K562 (cell line): ENCODE results near the gene VPREB1. TPM values are rescaled to one million over a fixed set of nuclear protein-coding genes. Genes with fewer than 3 reads are reported as not detected.

Source experiments
- ARID2 ChIP-seq: fragments of 450-650 bp; IDR thresholded peaks from 2 replicates; pipeline ENCODE4 v1.6.1; 2017; ENCODE audit warnings: antibody characterized with exemption, mild to moderate bottlenecking
- E2F3 ChIP-seq: fragments of 250-450 bp; sonication (Bioruptor Pico); IDR thresholded peaks from 2 replicates; pipeline ENCODE4 v1.4.0; 2020; ENCODE audit warnings: mild to moderate bottlenecking
- ETS2 ChIP-seq: IDR thresholded peaks from 2 replicates; pipeline ENCODE4 v1.6.1; 2016; ENCODE audit warnings: borderline replicate concordance, missing genetic modification characterization, mild to moderate bottlenecking, moderate library complexity, missing compliant biosample characterization; ENCODE audit not compliant: poor library complexity, severe bottlenecking
- HMG20A ChIP-seq: fragments of 450-650 bp; formaldehyde crosslinking; conservative IDR thresholded peaks from 2 replicates; pipeline ENCODE4 v1.4.0; 2020; ENCODE audit warnings: mild to moderate bottlenecking, mixed read lengths
- HNRNPH1 ChIP-seq: fragments of 200-400 bp; formaldehyde crosslinking; optimal IDR thresholded peaks from 2 replicates; pipeline ENCODE3; 2017; ENCODE audit warnings: low read depth, mild to moderate bottlenecking, low read length, moderate library complexity
- KDM4B ChIP-seq, 2 experiments: fragments of 450-650 bp in 1 of 2; sonication (generic) in 1 of 2; IDR thresholded peaks; 2 replicates each; pipeline ENCODE4 v1.6.1; 2016 to 2017; ENCODE audit warnings: borderline replicate concordance in 2 of 2, antibody characterized with exemption in 1 of 2, low read depth in 1 of 2, mild to moderate bottlenecking in 1 of 2
- MYBL2 ChIP-seq, 2 experiments: fragments of 450-650 bp in 1 of 2; sonication (generic) in 1 of 2; formaldehyde crosslinking in 1 of 2; IDR thresholded peaks; 2 replicates each; pipeline versions ENCODE4 v1.6.1 to v1.8.1; 2017 to 2022; ENCODE audit warnings: borderline replicate concordance in 1 of 2, inconsistent platforms in 1 of 2, low read depth in 1 of 2, mild to moderate bottlenecking in 1 of 2, missing genetic modification reagents in 1 of 2, moderate library complexity in 1 of 2
- NEUROD1 ChIP-seq: fragments of 150-350 bp; IDR thresholded peaks from 2 replicates; pipeline ENCODE4 v1.6.1; 2014; ENCODE audit warnings: borderline replicate concordance, low read length, low read depth; ENCODE audit not compliant: partially characterized antibody
- RB1 ChIP-seq: fragments of 450-650 bp; IDR thresholded peaks from 2 replicates; pipeline ENCODE4 v1.6.1; 2017; ENCODE audit warnings: low read depth, mild to moderate bottlenecking
- RFX5 ChIP-seq: IDR thresholded peaks from 2 replicates; pipeline ENCODE4 v1.6.1; 2011; ENCODE audit warnings: low read depth, mild to moderate bottlenecking, improper control_type of control experiment, low read length
- RNF2 ChIP-seq: sonication (generic); IDR thresholded peaks from 2 replicates; pipeline ENCODE4 v1.6.1; 2016
- SIX5 ChIP-seq, 2 experiments: IDR thresholded peaks; 2 replicates each; pipeline ENCODE4 v1.6.1; 2011; ENCODE audit warnings: low read length in 2 of 2, borderline replicate concordance in 1 of 2, low read depth in 1 of 2, mild to moderate bottlenecking in 1 of 2, moderate library complexity in 1 of 2; ENCODE audit not compliant: insufficient read depth in 1 of 2
- SRSF3 ChIP-seq: fragments of 200-400 bp; formaldehyde crosslinking; IDR thresholded peaks from 2 replicates; pipeline ENCODE4 v1.6.1; 2016; ENCODE audit warnings: mild to moderate bottlenecking, low read length, moderate library complexity; ENCODE audit not compliant: insufficient read depth
- TFAP4 ChIP-seq: sonication (generic); formaldehyde crosslinking; IDR thresholded peaks from 2 replicates; pipeline ENCODE4 v1.8.0; 2022; ENCODE audit warnings: missing genetic modification reagents, mild to moderate bottlenecking, moderate library complexity, borderline replicate concordance
- ZHX1 ChIP-seq: fragments of 150-350 bp; conservative IDR thresholded peaks from 2 replicates; pipeline ENCODE4 v1.6.1; 2014; ENCODE audit warnings: low read length
- ZNF184 ChIP-seq: sonication (generic); formaldehyde crosslinking; IDR thresholded peaks from 2 replicates; pipeline ENCODE4 v1.5.0; 2020; ENCODE audit warnings: missing genetic modification reagents
- ZNF324 ChIP-seq: fragments of 250-450 bp; sonication (Bioruptor Pico); IDR thresholded peaks from 2 replicates; pipeline ENCODE4 v1.4.0; 2020; ENCODE audit warnings: mild to moderate bottlenecking
- ZNF408 ChIP-seq: fragments of 250-450 bp; sonication (Bioruptor Pico); IDR thresholded peaks from 2 replicates; pipeline ENCODE4 v1.4.0; 2020; ENCODE audit warnings: low read depth, mild to moderate bottlenecking, moderate library complexity
- ZNF583 ChIP-seq: fragments of 250-450 bp; sonication (Bioruptor Pico); IDR thresholded peaks from 2 replicates; pipeline ENCODE4 v1.4.0; 2020
- ZNF655 ChIP-seq: fragments of 250-450 bp; sonication (Bioruptor Pico); IDR thresholded peaks from 2 replicates; pipeline ENCODE4 v1.5.0; 2021
- ZNF717 ChIP-seq: fragments of 250-450 bp; sonication (Bioruptor Pico); IDR thresholded peaks from 2 replicates; pipeline ENCODE4 v1.5.0; 2021
- ZNF76 ChIP-seq: fragments of 250-450 bp; sonication (Bioruptor Pico); IDR thresholded peaks from 2 replicates; pipeline ENCODE4 v1.4.0; 2020; ENCODE audit warnings: mild to moderate bottlenecking, moderate library complexity, borderline replicate concordance
- ZNF766 ChIP-seq: fragments of 200-800 bp; sonication (Bioruptor generic); conservative IDR thresholded peaks from 2 replicates; pipeline ENCODE4 v1.6.1; 2016; ENCODE audit warnings: missing genetic modification characterization, missing compliant biosample characterization
- ZSCAN29 ChIP-seq: fragments of 450-650 bp; IDR thresholded peaks from 2 replicates; pipeline ENCODE4 v1.6.1; 2017
- polyA plus RNA-seq, 8 experiments: library from polyadenylated mRNA; depleted of rRNA in 4 of 8; stranded (reverse) in 5 of 8; unstranded in 3 of 8; fragments of >200 nt; fragmentation: Nextera tagmentation in 2 of 8; fragmentation: Illumina TruSeq in 1 of 8; extraction: Ambion mirVana in 2 of 8; extraction: Trizol in 1 of 8; gene quantifications; 2 replicates each; pipeline versions ENCODE4 v1.2.1 to v1.2.3, GENCODE V29; 2011 to 2014; ENCODE audit warnings: inconsistent platforms in 1 of 8, missing spikeins in 1 of 8
- total RNA-seq, 7 experiments: library from RNA; depleted of rRNA in 6 of 7; stranded (reverse); fragments of >200 nt in 6 of 7; fragmentation: Illumina TruSeq in 2 of 7; extraction: Trizol in 2 of 7; gene quantifications; 2 replicates each; pipeline versions ENCODE4 v1.2.1 to v1.2.3, GENCODE V29; 2011 to 2021; ENCODE audit warnings: low replicate concordance in 1 of 7

VPREB1 gene
- total and polyA plus RNA-seq, 9 of the 15 experiments (the other 6 are each of a cell fraction or from before 2014, with no cell fraction given) = not detected

DNA sequence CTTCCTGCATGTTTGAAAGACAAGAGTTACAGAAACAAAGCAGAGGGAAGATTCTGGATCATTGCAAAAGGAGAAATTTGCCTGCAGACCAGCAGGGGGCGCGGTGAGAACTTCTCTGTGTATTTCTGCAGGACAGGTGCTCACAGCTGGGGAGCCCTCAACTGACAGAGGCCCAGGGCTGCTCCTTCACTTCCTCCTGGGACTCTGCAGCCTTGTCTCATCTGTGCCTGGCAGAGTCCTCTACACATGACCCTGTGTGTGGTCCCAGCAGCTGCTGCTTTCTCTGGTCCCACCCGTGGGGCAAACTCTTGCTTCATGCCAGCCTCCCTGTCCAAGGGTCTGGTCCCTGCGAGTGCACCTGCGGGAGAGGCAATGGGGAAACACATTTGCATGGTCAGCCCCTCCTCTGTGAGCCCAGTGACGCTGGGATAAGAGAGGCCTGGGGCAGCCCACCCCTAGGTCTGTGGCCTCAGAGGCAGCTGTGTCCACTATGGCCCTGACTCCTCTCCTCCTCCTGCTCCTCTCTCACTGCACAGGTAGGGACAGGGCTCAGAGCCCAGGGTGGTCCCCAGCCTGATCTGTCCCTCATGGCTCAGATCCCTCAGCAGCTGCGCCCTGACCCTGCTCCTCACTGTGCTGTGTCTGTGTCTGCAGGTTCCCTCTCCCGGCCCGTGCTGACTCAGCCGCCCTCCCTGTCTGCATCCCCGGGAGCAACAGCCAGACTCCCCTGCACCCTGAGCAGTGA is 43.2 kb upstream of the VPREB1 start (continued):
- no peak for TF ChIP-seq ZHX1
- TF ChIP-seq HNRNPH1 = no peak
- TF ChIP-seq ZNF184 (CRISPR knock-in tag) = peak; percentile 44; the same call in 1 of the 2 replicates
- no peak for TF ChIP-seq NEUROD1
- no peak for TF ChIP-seq HMG20A
- no peak for TF ChIP-seq SIX5 (IDR thresholded peaks at IDR 0.05; ENCODE audit: borderline replicate concordance in 1 of 2, insufficient read depth in 1 of 2, low read depth in 1 of 2, low read length in 2 of 2)
- no peak for TF ChIP-seq ZNF717
- peak; percentile 66; the same call in 1 of the 2 replicates for TF ChIP-seq RB1
- TF ChIP-seq ARID2 = no peak
- no peak for TF ChIP-seq ZNF766
- 0 out of 2 replicates have a peak, but pooled peaks have one; percentile 75 for TF ChIP-seq ZNF583 (CRISPR knock-in tag)
- no peak for TF ChIP-seq ZNF76 (CRISPR knock-in tag)
- no peak for TF ChIP-seq ZNF324
- 0 out of 4 replicates have a peak, but pooled peaks of 1 of the 2 experiments have one; percentile 22 for TF ChIP-seq KDM4B (IDR thresholded peaks at IDR 0.05; ENCODE audit: borderline replicate concordance in 2 of 2, low read depth in 1 of 2)
- TF ChIP-seq E2F3 (CRISPR knock-in tag) = peak; percentile 54; the same call in 1 of the 2 replicates
- no peak for TF ChIP-seq ZNF655 (CRISPR knock-in tag)
- TF ChIP-seq ETS2 (tag) = no peak
- TF ChIP-seq TFAP4 (CRISPR knock-in tag) = peak; percentile 93
- no peak for TF ChIP-seq SRSF3
- peak; percentile 77; the same call in 1 of the 2 replicates for TF ChIP-seq ZNF408
- TF ChIP-seq RNF2 = no peak
- no peak for TF ChIP-seq ZSCAN29
- TF ChIP-seq MYBL2 (IDR thresholded peaks at IDR 0.05; ENCODE audit: low read depth) = no peak
- TF ChIP-seq MYBL2 (CRISPR knock-in tag; IDR thresholded peaks at IDR 0.05; ENCODE audit: borderline replicate concordance) = no peak
- peak; percentile 38; the same call in 1 of the 2 replicates for TF ChIP-seq RFX5
